HPDE6-E6E7 (cell line): Measurements from ENCODE around the gene HOXD12.

Source experiments
- DNase-seq: peaks from one replicate; pipeline ENCODE4 v3.0.0; 2011; ENCODE audit warnings: missing footprints; ENCODE audit errors: extremely low spot score

Gene HOXD12

GRCh38 chr2:176099728-176100546, at the start of gene HOXD12:
HOXD12 (plus strand) TSS chr2:176099795; CDS start chr2:176099802, 7 bp downstream.
- no peak for DNase-seq

DNA sequence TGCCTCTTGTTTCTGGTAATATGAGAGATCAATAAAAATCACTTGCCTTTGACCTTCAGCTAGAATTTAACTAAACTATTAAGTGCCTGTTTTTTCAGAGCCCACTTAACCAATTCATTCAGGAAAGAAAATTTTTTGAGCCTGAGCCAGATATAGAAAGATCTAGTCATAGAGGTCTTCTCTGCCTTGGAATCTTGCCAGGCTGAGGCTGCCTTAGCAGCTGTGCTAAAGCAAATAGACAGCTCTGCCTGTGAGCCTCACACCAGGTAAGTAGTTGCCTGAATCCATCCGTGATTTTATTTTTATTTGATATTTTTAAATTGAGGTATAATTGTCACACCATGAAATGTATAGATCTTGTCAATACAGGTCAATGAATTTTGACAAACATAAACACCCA, 43.2 kb upstream of the HOXD12 start:
- no peak for DNase-seq

DNA sequence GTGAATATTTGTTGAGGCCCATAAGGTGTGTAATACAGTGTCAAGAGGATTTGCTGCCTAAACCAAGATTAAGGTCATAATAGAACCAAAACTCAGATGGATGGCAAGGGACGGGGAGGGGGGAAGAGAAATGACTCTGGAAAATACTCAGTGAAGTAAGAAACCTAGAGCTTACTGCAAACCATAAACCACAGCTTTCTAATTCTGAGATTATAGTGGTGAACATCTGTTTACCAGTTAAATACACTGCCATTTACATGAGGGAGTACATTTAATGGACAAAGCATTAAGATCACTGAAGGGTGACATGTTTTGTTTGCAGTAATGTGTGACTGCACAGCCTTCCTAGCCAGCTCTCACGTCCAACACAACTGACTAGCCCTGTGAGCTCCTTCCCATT, 35.6 kb upstream of the HOXD12 start:
- DNase-seq: no peak

GRCh38 chr2:176066645-176067588, 32.7 kb upstream of the HOXD12 start:
- DNase-seq: no peak

GRCh38 chr2:176067589-176068418, 31.8 kb upstream of the HOXD12 start:
- DNase-seq: no peak

- DNase-seq: no peak
Measured at GRCh38 chr2:176068419-176068832, 31.2 kb upstream of the HOXD12 start.

GRCh38 chr2:176071330-176072291, 28.0 kb upstream of the HOXD12 start:
- no peak for DNase-seq

- DNase-seq: no peak
Measured at GRCh38 chr2:176072292-176072669, 27.3 kb upstream of the HOXD12 start.

- DNase-seq: no peak
Measured at GRCh38 chr2:176072951-176073904, 26.4 kb upstream of the HOXD12 start.

DNA sequence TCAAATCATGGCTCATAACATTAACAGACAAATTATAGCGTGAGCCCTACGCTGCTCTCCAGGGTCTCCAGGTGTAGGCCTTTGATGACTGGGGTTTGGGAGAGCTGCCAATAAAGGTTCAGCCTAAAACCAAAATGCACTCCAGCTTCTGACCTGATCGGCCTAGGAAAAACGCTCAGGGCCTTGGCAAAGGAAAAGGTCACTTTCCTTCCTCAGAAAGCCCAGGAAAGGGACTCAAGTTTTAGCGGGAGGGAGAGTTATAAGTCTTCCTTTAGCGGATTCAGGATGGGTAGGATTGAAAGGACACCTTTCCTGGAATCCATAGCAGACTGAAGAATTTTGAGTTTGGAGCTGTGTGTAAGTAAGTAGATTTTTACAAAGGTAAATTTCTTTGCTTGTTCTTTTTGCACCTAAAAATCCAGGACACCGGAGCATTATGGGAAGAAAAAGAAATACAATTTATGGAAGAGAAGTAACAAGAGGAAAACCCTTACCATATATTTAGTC, 24.6 kb upstream of the HOXD12 start:
- no peak for DNase-seq

DNA sequence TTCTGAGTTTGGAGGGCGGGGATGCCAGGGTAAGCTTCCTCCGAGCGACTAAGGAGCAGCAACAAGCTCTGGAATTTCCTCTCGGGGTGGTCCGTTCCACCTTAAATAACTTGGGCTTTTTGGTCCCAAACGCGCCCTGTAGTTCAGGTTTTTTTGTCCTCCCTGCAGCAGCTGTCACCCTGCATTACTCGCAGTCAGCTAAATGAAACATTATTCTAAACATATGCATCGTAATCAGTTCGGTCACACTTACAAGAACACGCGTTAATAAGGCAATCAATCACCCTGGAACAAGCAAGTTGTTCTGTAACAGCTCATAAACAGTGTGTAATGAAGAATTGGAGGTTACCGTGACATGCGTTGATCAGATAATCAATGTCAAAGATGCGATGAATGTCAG, 24.1 kb upstream of the HOXD12 start:
- DNase-seq: no peak

GRCh38 chr2:176076063-176076462, 23.5 kb upstream of the HOXD12 start:
- no peak for DNase-seq

GRCh38 chr2:176076796-176077195, 22.8 kb upstream of the HOXD12 start:
- DNase-seq: no peak

DNA sequence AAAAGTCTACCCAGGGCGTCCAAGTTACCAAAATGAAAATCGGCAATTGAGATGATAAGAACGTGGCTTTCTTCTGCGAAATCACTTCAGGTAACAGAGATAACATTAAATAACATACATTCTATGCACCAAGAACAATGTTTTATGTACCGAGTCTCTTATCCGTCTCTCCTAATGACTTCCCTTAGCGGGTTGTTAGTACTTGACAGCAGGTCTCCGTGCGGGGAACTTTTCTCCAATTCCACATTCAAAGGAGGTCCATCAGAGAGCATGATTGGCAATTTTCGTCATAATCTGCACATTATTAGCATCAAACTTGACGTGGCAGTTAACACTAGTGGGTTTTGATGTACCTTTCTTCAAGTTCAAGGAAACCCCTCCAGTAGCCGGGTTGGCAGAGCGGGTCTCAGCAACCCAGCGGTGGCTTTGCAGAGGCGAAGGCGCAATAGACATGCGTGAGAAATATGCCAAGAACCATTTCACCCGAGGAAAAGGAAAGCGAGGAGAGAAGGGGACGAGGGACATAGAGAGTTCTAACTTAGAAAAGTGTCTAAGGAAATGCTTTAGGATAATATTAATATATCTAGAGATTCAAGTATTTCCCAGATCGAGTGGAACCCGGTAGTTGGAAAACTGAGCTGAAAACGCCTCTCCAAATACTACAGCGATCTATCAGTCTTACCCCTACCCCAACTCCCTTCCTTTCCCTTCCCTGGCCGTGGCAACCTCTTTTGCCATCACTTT, 20.9 kb upstream of the HOXD12 start:
- no peak for DNase-seq

DNA sequence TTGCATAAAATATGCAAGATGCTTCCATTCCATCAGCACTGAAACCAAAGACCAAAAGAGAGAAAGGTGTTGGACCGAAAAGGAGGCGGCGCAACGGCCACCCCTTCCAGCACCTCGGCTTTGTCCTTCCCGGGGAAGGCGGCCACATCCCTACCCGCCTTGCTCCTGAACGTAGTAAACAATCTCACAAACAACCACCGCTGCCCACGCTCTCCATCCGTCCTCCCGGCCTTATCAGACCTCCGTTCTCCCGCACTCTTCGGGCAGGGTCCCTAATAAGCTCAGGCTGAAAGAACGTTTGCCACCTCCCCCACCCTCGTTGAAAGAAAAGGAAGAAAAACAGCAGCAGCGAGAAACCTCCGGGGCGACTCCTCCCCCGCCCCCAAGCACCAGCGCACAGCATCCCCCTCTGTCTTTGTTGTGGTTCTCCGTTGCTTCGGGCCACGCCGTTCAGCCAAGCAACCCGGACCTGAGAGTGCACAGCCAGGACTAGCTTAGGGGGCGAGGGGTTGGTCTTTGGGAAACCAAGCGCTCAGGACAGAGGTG, 20.2 kb upstream of the HOXD12 start:
- no peak for DNase-seq

DNA sequence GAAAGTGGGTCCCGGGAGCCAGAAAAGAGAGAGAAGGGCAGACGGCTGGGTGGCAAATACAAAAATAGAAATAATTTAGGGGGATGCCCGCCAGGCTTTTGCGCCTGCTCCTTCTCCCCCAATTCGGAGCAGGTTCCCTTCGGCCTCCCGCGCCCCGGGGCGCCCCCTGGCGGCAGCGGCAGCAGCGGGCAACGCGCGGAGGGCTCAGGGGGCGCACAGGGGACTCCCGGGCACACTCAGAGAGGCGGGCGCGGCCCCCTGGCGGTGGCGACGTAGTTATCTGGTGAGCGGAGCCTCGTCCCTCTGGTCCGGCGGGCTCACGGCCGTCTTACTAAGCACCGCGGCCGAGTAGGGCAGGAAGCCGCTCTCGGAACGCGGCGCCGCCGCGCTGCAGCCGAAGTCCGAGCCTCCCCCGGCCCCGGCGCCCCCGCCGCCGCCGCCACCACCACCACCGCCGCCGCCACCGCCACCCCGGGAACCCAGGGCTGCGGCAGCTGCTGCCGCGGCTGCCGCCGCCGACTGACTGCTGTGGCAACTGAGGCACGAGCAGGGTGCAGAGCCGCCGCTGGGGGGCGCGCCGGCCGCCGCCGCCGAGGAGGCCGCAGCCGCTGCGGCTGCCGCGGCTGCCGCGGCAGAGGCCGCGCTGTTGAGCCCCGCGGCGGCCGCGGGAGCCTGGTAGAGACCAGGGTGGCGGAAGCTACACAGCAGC, 19.6 kb upstream of the HOXD12 start:
- DNase-seq: no peak

DNA sequence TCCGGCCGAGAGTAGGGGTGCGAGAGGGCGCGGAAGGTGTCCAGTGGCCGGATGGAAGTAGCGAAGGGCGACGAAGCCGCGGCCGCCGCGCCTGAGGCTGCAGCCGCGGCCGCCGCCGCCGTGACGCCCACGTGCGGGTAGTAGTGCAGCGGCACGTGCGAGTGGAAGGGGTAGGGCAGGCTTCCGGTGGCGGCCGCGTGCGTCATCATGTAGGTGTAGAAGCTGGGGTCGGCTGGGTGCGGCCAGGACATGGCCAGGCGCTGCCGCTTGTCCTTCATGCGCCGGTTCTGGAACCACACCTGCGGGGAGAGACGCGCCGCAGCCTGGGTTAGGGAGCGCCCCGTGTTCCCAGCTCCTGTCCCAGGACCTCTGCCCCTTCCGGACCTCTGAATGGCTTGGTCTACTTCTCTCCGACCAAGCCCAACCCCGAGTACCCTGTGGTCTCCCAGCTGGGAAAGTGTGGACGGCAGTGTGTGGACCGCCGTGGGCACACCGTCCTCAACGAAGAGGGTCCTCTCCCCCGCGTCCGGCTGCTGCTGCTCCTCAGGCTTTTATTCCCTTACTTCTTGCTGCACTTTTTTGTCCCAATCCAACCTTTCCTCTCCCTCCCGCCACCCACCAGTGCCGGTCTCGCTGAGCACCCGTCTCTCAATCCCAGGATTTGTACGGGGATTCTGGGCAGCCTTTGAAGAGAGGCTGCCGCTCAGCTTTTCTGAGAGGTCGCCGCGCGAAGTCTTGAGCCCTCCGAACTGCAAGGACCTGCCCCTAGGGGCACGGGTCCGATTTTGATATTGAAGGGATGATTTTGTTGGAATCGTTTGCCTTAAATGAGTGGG, 18.8 kb upstream of the HOXD12 start:
- no peak for DNase-seq
